ENCODE measurements around the gene SPEG. TPM values are rescaled to one million over a fixed set of nuclear protein-coding genes. Genes with fewer than 3 reads are reported as not detected.
A peak's percentile ranks its signal among the peaks of the same experiment; 100 is the strongest.

SPEG gene
- total and polyA plus RNA-seq, 4 donors = 3.7 to 15.6 (median 9.6) TPM

DNA sequence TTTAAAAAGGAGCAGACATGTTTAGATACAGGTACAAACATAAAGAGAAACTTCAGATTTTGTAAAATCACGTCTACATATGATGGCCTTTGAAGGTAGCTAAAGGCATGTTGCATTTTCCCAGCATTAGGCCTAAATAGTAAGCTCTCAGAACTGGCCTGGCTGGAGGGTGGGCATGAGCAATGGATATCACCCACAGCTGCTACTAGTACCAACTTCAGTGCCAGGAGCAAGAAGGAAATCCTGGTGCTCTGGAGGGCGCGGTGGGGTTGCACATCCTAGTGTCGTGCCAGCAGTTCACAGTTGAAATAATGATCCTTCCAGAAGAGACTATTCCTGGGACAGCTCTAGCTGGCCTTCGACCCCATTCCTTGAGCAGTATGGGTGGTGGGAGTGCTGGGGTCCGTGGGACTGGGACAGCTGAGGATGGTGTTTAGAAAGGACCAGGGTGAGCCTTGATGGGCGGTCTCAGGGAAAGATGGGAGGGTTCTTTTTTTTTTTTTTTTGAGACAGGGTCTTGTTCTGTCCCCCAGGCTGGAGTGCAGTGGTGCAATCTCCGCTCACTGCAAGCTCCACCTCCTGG, 11.6 kb upstream of the SPEG start:
- Histone ChIP-seq H3K9me3 (ENCODE audit: control insufficient read depth in 4 of 4, insufficient read depth in 3 of 4, low read length in 3 of 4) (no peaks in the 10 kb centered on the region), H3K36me3 (ENCODE audit: control insufficient read depth in 4 of 4, insufficient read depth in 4 of 4, low read length in 4 of 4) (no peaks in the 10 kb centered on the region), H3K9ac (ENCODE audit: insufficient read depth in 1 of 2, low read length in 2 of 2) (no peak overlapping the region), H3K27me3 (ENCODE audit: control insufficient read depth in 3 of 3, insufficient read depth in 3 of 3, low read length in 2 of 3) (peaks cover 0 to 16% (median 0%) of the 10 kb centered on the region in 3 donors), H3K27ac (ENCODE audit: low read depth in 1 of 2, low read length in 1 of 2) (peak overlapping the region in 1 of 2 donors; percentile 35), H3K4me1 (ENCODE audit: control insufficient read depth in 5 of 5, insufficient read depth in 5 of 5, low read length in 5 of 5) (peaks cover 0 to 14% (median 5%) of the 10 kb centered on the region in 5 donors), H3K4me3 (no peak overlapping the region)
- TF ChIP-seq, protein P1, sequence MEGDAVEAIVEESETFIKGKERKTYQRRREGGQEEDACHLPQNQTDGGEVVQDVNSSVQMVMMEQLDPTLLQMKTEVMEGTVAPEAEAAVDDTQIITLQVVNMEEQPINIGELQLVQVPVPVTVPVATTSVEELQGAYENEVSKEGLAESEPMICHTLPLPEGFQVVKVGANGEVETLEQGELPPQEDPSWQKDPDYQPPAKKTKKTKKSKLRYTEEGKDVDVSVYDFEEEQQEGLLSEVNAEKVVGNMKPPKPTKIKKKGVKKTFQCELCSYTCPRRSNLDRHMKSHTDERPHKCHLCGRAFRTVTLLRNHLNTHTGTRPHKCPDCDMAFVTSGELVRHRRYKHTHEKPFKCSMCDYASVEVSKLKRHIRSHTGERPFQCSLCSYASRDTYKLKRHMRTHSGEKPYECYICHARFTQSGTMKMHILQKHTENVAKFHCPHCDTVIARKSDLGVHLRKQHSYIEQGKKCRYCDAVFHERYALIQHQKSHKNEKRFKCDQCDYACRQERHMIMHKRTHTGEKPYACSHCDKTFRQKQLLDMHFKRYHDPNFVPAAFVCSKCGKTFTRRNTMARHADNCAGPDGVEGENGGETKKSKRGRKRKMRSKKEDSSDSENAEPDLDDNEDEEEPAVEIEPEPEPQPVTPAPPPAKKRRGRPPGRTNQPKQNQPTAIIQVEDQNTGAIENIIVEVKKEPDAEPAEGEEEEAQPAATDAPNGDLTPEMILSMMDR (IDR thresholded peaks at IDR 0.05; ENCODE audit: control extremely low read depth, extremely low read depth) = no peak
- 86 to 92% methylated on average over 8 of the region's 8 CpGs for WGBS, 2 donors
- ATAC-seq (ENCODE audit: insufficient read depth, low FRiP score) (no peak), DNase-seq (no peak)

DNA sequence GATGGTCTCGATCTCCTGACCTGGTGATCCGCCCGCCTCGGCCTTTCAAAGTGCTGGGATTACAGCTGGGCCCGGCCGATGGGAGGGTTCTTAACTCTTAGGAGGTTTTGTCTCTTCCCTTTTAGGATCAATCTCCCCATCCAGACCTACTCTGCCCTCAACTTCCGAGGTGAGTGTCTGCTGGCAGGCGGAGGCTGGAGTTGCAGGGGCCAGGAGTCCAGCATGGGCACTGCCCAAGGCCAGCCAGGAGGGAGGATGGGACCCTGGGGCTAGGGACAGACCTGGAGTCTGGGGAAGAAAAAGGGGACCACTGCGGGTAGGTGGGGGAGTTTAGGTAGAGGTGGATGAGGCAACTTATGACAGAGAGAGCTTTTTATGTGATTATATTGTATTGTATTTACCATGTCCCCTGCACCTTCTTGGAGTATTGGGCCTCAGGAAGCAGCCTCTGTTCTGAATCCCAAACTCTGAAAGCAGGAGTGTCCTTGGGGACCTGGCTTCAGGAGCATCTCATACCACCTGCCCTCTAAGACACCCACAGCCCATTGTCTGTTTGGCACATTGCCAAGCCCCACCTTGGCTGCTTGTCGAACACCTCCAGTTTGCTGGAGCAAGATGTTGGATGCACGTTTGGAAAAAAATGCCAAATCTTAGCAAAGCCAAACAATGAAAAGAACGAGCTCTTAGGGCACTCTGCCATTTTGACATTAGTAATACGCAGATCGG, 10.8 kb upstream of the SPEG start:
- TF ChIP-seq, protein P1 (IDR thresholded peaks at IDR 0.05; ENCODE audit: control extremely low read depth, extremely low read depth) = no peak
- Histone ChIP-seq H3K36me3 (ENCODE audit: control insufficient read depth in 4 of 4, insufficient read depth in 4 of 4, low read length in 4 of 4) (no peaks in the 10 kb centered on the region), H3K27ac (ENCODE audit: low read depth in 1 of 2, low read length in 1 of 2) (peak overlapping the region in 1 of 2 donors; percentile 35), H3K4me3 (no peak overlapping the region), H3K27me3 (ENCODE audit: control insufficient read depth in 3 of 3, insufficient read depth in 3 of 3, low read length in 2 of 3) (peaks cover 0 to 14% (median 0%) of the 10 kb centered on the region in 3 donors), H3K9ac (ENCODE audit: insufficient read depth in 1 of 2, low read length in 2 of 2) (no peak overlapping the region), H3K9me3 (ENCODE audit: control insufficient read depth in 4 of 4, insufficient read depth in 3 of 4, low read length in 3 of 4) (no peaks in the 10 kb centered on the region), H3K4me1 (ENCODE audit: control insufficient read depth in 5 of 5, insufficient read depth in 5 of 5, low read length in 5 of 5) (peaks cover 0 to 9% (median 1%) of the 10 kb centered on the region in 5 donors)
- ATAC-seq (ENCODE audit: insufficient read depth, low FRiP score) (no peak), DNase-seq (no peak)
- WGBS, 2 donors = 82 to 87% methylated on average over 14 of the region's 14 CpGs

DNA sequence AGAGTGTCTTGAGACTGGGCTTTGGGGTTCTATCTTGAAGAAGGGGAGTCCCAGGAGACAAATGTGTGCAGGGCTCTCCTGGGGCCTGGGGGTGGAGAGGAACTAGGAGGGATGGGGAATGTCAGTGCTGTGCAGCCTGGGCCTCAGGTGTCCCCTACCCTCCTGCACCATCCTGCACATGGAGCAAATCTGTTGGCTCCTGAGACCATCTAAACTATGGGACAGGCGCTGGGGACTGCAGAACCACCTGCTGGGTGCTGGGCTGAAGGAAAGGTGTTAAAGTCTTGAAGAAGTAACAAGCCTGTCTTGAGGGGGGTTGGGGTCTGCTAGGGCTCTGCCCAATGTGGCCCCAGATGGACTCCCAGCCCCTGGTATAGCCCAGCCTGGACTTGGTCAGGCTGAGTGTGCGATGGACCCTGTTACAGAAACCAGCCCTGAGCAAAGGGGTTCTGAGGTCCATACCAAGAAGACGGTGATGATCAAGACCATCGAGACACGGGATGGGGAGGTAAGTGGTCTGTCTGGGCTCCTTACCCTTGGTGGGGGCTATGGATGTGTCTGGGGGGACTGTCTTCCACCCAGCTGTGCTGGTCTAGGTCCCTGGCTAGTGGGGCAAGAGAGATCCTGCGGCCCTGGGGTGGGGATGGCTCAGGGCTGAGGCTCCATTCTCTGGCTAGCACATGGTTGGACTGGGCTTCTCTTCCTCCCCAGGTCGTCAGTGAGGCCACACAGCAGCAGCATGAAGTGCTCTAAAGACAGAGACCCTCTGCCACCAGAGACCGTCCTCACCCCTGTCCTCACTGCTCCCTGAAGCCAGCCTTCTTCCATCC, 9.2 kb upstream of the SPEG start:
- Histone ChIP-seq H3K36me3 (ENCODE audit: control insufficient read depth in 4 of 4, insufficient read depth in 4 of 4, low read length in 4 of 4) (no peaks in the 10 kb centered on the region), H3K4me1 (ENCODE audit: control insufficient read depth in 5 of 5, insufficient read depth in 5 of 5, low read length in 5 of 5) (peaks cover 0 to 10% (median under 1%) of the 10 kb centered on the region in 5 donors), H3K27ac (ENCODE audit: low read depth in 1 of 2, low read length in 1 of 2) (peak overlapping the region in 1 of 2 donors; percentile 1), H3K4me3 (no peak overlapping the region), H3K9me3 (ENCODE audit: control insufficient read depth in 4 of 4, insufficient read depth in 3 of 4, low read length in 3 of 4) (no peaks in the 10 kb centered on the region), H3K27me3 (ENCODE audit: control insufficient read depth in 3 of 3, insufficient read depth in 3 of 3, low read length in 2 of 3) (no peaks in the 10 kb centered on the region), H3K9ac (ENCODE audit: insufficient read depth in 1 of 2, low read length in 2 of 2) (no peak overlapping the region)
- TF ChIP-seq, protein P1 (IDR thresholded peaks at IDR 0.05; ENCODE audit: control extremely low read depth, extremely low read depth) = no peak
- no peak for DNase-seq
- 83 to 92% methylated on average over 7 to 8 of the region's 8 CpGs for WGBS, 2 donors
- ATAC-seq (ENCODE audit: insufficient read depth, low FRiP score) = no peak
